ENCODE measurements around the gene CBY2. TPM values are rescaled to one million over a fixed set of nuclear protein-coding genes. Genes with fewer than 3 reads are reported as not detected.
"Not testable (repeated sequence)": the region's sequence is repeated elsewhere in the genome, so short reads cannot be mapped to it uniquely, and the experiment has no call there.

The CBY2 gene
- total and polyA plus RNA-seq, 2 donors (not counting 1 experiment from before 2014, with no cell fraction given): not detected

- ChIA-PET POLR2A (no interaction called here), CTCF (interaction anchor here (0.9 kb wide), 1 partner anchor 16 kb away, joined by 4 read pairs; no protein-coding TSS in a partner anchor)
- Histone ChIP-seq H3K4me2 (replicated peaks; ENCODE audit: low read depth, low read length, poor library complexity, severe bottlenecking) (no peak overlapping the region), H3K4me1 (ENCODE audit: control insufficient read depth in 2 of 2, insufficient read depth in 2 of 2, low read length in 2 of 2) (no peaks in the 10 kb centered on the region), H4K20me1 (ENCODE audit: control insufficient read depth, insufficient read depth, low read length, poor library complexity, severe bottlenecking) (no peaks in the 10 kb centered on the region), H3K9ac (ENCODE audit: low read length) (no peak overlapping the region), H3K9me3 (ENCODE audit: control extremely low read depth in 1 of 3, control insufficient read depth in 2 of 3, insufficient read depth in 1 of 3, low read length in 2 of 3) (no peaks in the 10 kb centered on the region), H3K4me3 (ENCODE audit: control extremely low read depth in 1 of 5, extremely low read depth in 1 of 5, insufficient read depth in 1 of 5, low read depth in 2 of 5, low read length in 4 of 5) (no peak overlapping the region), H3K79me2 (ENCODE audit: control insufficient read depth, insufficient read depth, low read length) (no peaks in the 10 kb centered on the region), H2AFZ (ENCODE audit: insufficient read depth, low read depth, low read length, poor library complexity, severe bottlenecking) (no peak overlapping the region), H3K27ac (ENCODE audit: low read length in 2 of 2) (no peak overlapping the region), H3K36me3 (replicated peaks in 1 of 2; ENCODE audit: control extremely low read depth in 1 of 2, control insufficient read depth in 1 of 2, extremely low read depth in 1 of 2, insufficient read depth in 2 of 2, low read length in 1 of 2) (no peaks in the 10 kb centered on the region), H3K27me3 (replicated peaks in 1 of 4; ENCODE audit: control extremely low read depth in 1 of 4, control insufficient read depth in 3 of 4, insufficient read depth in 4 of 4, low read length in 3 of 4) (peaks cover 0 to 3% (median 0%) of the 10 kb centered on the region in 4 experiments)
- Mint-ChIP-seq H3K4me3 (no peak overlapping the region), H3K27ac (no peak overlapping the region), H3K4me1 (no peaks in the 10 kb centered on the region), H3K9me3 (ENCODE audit: insufficient read depth) (no peaks in the 10 kb centered on the region), H3K27me3 (no peaks in the 10 kb centered on the region)
- TF ChIP-seq, protein P1, sequence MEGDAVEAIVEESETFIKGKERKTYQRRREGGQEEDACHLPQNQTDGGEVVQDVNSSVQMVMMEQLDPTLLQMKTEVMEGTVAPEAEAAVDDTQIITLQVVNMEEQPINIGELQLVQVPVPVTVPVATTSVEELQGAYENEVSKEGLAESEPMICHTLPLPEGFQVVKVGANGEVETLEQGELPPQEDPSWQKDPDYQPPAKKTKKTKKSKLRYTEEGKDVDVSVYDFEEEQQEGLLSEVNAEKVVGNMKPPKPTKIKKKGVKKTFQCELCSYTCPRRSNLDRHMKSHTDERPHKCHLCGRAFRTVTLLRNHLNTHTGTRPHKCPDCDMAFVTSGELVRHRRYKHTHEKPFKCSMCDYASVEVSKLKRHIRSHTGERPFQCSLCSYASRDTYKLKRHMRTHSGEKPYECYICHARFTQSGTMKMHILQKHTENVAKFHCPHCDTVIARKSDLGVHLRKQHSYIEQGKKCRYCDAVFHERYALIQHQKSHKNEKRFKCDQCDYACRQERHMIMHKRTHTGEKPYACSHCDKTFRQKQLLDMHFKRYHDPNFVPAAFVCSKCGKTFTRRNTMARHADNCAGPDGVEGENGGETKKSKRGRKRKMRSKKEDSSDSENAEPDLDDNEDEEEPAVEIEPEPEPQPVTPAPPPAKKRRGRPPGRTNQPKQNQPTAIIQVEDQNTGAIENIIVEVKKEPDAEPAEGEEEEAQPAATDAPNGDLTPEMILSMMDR (IDR thresholded peaks at IDR 0.05): no peak
- no peak for TF ChIP-seq EZH2 (IDR thresholded peaks at IDR 0.05; ENCODE audit: borderline replicate concordance, insufficient read depth, low read depth, low read length, poor library complexity, severe bottlenecking)
- WGBS (ENCODE audit: insufficient coverage): 83% methylated on average over 1 of the region's 1 CpG
- intact Hi-C loops (cut with micrococcal nuclease): no loop called here
- DNase-seq (no peak), ATAC-seq (ENCODE audit: low read depth) (no peak)
Observed at GRCh38 chr13:45662162-45662561, 40.0 kb upstream of the CBY2 start.

- H3K27ac ChIP-seq (ENCODE audit: low read length in 2 of 2); H3K4me1 Mint-ChIP-seq; H3K36me3 ChIP-seq (replicated peaks in 1 of 2; ENCODE audit: control extremely low read depth in 1 of 2, control insufficient read depth in 1 of 2, extremely low read depth in 1 of 2, insufficient read depth in 2 of 2, low read length in 1 of 2); POLR2A ChIA-PET; H3K79me2 ChIP-seq (ENCODE audit: control insufficient read depth, insufficient read depth, low read length); intact Hi-C loops (cut with micrococcal nuclease); H3K4me2 ChIP-seq (replicated peaks; ENCODE audit: low read depth, low read length, poor library complexity, severe bottlenecking); H3K9ac ChIP-seq (ENCODE audit: low read length); ATAC-seq (ENCODE audit: low read depth); H3K27ac Mint-ChIP-seq; CTCF ChIA-PET; H4K20me1 ChIP-seq (ENCODE audit: control insufficient read depth, insufficient read depth, low read length, poor library complexity, severe bottlenecking); H2AFZ ChIP-seq (ENCODE audit: insufficient read depth, low read depth, low read length, poor library complexity, severe bottlenecking); H3K4me1 ChIP-seq (ENCODE audit: control insufficient read depth in 2 of 2, insufficient read depth in 2 of 2, low read length in 2 of 2); H3K4me3 Mint-ChIP-seq; H3K27me3 Mint-ChIP-seq; H3K9me3 Mint-ChIP-seq (ENCODE audit: insufficient read depth); H3K9me3 ChIP-seq (ENCODE audit: control extremely low read depth in 1 of 3, control insufficient read depth in 2 of 3, insufficient read depth in 1 of 3, low read length in 2 of 3); H3K27me3 ChIP-seq (replicated peaks in 1 of 4; ENCODE audit: control extremely low read depth in 1 of 4, control insufficient read depth in 3 of 4, insufficient read depth in 4 of 4, low read length in 3 of 4); DNase-seq; H3K4me3 ChIP-seq (ENCODE audit: control extremely low read depth in 1 of 5, extremely low read depth in 1 of 5, insufficient read depth in 1 of 5, low read depth in 2 of 5, low read length in 4 of 5): not testable (repeated sequence)
- WGBS (ENCODE audit: insufficient coverage): no CpG with 5 or more reads among the region's 1 CpG
Observed at GRCh38 chr13:45662903-45663302, 39.2 kb upstream of the CBY2 start.

GRCh38 chr13:45669626-45670025 is 32.5 kb upstream of the CBY2 start:
- ATAC-seq (ENCODE audit: low read depth); H3K9me3 Mint-ChIP-seq (ENCODE audit: insufficient read depth); H3K9ac ChIP-seq (ENCODE audit: low read length); H3K36me3 ChIP-seq (replicated peaks in 1 of 2; ENCODE audit: control extremely low read depth in 1 of 2, control insufficient read depth in 1 of 2, extremely low read depth in 1 of 2, insufficient read depth in 2 of 2, low read length in 1 of 2); H3K79me2 ChIP-seq (ENCODE audit: control insufficient read depth, insufficient read depth, low read length); H3K9me3 ChIP-seq (ENCODE audit: control extremely low read depth in 1 of 3, control insufficient read depth in 2 of 3, insufficient read depth in 1 of 3, low read length in 2 of 3); H3K27ac ChIP-seq (ENCODE audit: low read length in 2 of 2); H3K4me3 ChIP-seq (ENCODE audit: control extremely low read depth in 1 of 5, extremely low read depth in 1 of 5, insufficient read depth in 1 of 5, low read depth in 2 of 5, low read length in 4 of 5); H3K4me2 ChIP-seq (replicated peaks; ENCODE audit: low read depth, low read length, poor library complexity, severe bottlenecking); H2AFZ ChIP-seq (ENCODE audit: insufficient read depth, low read depth, low read length, poor library complexity, severe bottlenecking); intact Hi-C loops (cut with micrococcal nuclease); H3K4me3 Mint-ChIP-seq; H3K4me1 Mint-ChIP-seq; POLR2A ChIA-PET; DNase-seq; H3K4me1 ChIP-seq (ENCODE audit: control insufficient read depth in 2 of 2, insufficient read depth in 2 of 2, low read length in 2 of 2); H3K27ac Mint-ChIP-seq; H3K27me3 ChIP-seq (replicated peaks in 1 of 4; ENCODE audit: control extremely low read depth in 1 of 4, control insufficient read depth in 3 of 4, insufficient read depth in 4 of 4, low read length in 3 of 4); H4K20me1 ChIP-seq (ENCODE audit: control insufficient read depth, insufficient read depth, low read length, poor library complexity, severe bottlenecking); CTCF ChIA-PET: not testable (repeated sequence)
- H3K27me3 Mint-ChIP-seq: peaks cover 20% of the 10 kb centered on the region
- WGBS (ENCODE audit: insufficient coverage): 100% methylated on average over 1 of the region's 14 CpGs

Measured in B cell (primary cell).